Liver (tissue), 9 donors: ENCODE results near the gene ELL. TPM values are rescaled to one million over a fixed set of nuclear protein-coding genes. Genes with fewer than 3 reads are reported as not detected.

Experiments
- DNase-seq: peaks from one replicate; pipeline ENCODE4 v3.0.0-alpha.2; 2017; ENCODE audit warnings: low spot score
- H3K27ac ChIP-seq, 2 donors: one replicate each; pipeline ENCODE4 v1.7.0; 2013; ENCODE audit warnings: inconsistent platforms in 2 of 2, low read length in 2 of 2, control low read depth in 1 of 2, low read depth in 1 of 2, mild to moderate bottlenecking in 1 of 2
- H3K27me3 ChIP-seq, 4 donors: one replicate each; pipeline versions ENCODE4 v1.6.1 to v1.7.0; 2013; ENCODE audit warnings: low read length in 3 of 4, inconsistent platforms in 1 of 4, mild to moderate bottlenecking in 1 of 4, moderate library complexity in 1 of 4; ENCODE audit not compliant: control insufficient read depth in 4 of 4, insufficient read depth in 4 of 4
- H3K36me3 ChIP-seq, 4 donors: one replicate each; pipeline versions ENCODE4 v1.6.1 to v1.7.0; 2013; ENCODE audit warnings: low read length in 3 of 4, mild to moderate bottlenecking in 3 of 4, low read depth in 1 of 4, moderate library complexity in 1 of 4; ENCODE audit not compliant: control insufficient read depth in 4 of 4, insufficient read depth in 3 of 4
- H3K4me1 ChIP-seq, 4 donors: one replicate each; pipeline versions ENCODE4 v1.6.1 to v1.7.0; 2013; ENCODE audit warnings: low read length in 3 of 4, mild to moderate bottlenecking in 3 of 4, moderate library complexity in 1 of 4; ENCODE audit not compliant: control insufficient read depth in 4 of 4, insufficient read depth in 4 of 4
- H3K4me3 ChIP-seq, 3 donors: one replicate each; pipeline versions ENCODE4 v1.6.1 to v1.7.0; 2013; ENCODE audit warnings: low read length in 3 of 3, control low read depth in 1 of 3, low read depth in 1 of 3, mild to moderate bottlenecking in 1 of 3
- H3K9ac ChIP-seq, 2 donors: one replicate each; pipeline ENCODE4 v1.7.0; 2013; ENCODE audit warnings: low read length in 2 of 2, mild to moderate bottlenecking in 2 of 2, moderate library complexity in 2 of 2, control low read depth in 1 of 2, low read depth in 1 of 2
- H3K9me3 ChIP-seq, 4 donors: one replicate each; pipeline versions ENCODE4 v1.6.1 to v1.7.0; 2013; ENCODE audit warnings: low read length in 3 of 4; ENCODE audit not compliant: control insufficient read depth in 4 of 4
- CTCF ChIP-seq: fragments of 150-350 bp; IDR thresholded peaks from 2 replicates; pipeline ENCODE4 v1.5.1; 2017; ENCODE audit warnings: improper control_type of control experiment, low read depth, low read length; ENCODE audit not compliant: missing input control
- FOXA1 ChIP-seq: IDR thresholded peaks from 2 replicates; pipeline ENCODE4 v1.6.1; 2016; ENCODE audit warnings: antibody characterized with exemption
- FOXA2 ChIP-seq: IDR thresholded peaks from 2 replicates; pipeline ENCODE4 v1.6.1; 2016; ENCODE audit warnings: antibody characterized with exemption
- GABPA ChIP-seq, 2 donors: IDR thresholded peaks in 1 of 2; conservative IDR thresholded peaks in 1 of 2; 2 replicates each; pipeline ENCODE4 v1.6.1; 2016; ENCODE audit warnings: antibody characterized with exemption in 2 of 2, mild to moderate bottlenecking in 1 of 2, moderate library complexity in 1 of 2
- HNF4A ChIP-seq, 2 donors: conservative IDR thresholded peaks; 2 replicates each; pipeline ENCODE4 v1.6.1; 2016; ENCODE audit warnings: antibody characterized with exemption in 2 of 2, mild to moderate bottlenecking in 2 of 2
- HNF4G ChIP-seq: IDR thresholded peaks from 2 replicates; pipeline ENCODE4 v1.6.1; 2016; ENCODE audit warnings: antibody characterized with exemption
- MAX ChIP-seq: IDR thresholded peaks from 2 replicates; pipeline ENCODE4 v1.6.1; 2016; ENCODE audit warnings: antibody characterized with exemption
- REST ChIP-seq: IDR thresholded peaks from 2 replicates; pipeline ENCODE4 v1.6.1; 2016; ENCODE audit warnings: antibody characterized with exemption, mild to moderate bottlenecking
- RXRA ChIP-seq, 2 donors: IDR thresholded peaks; 2 replicates each; pipeline ENCODE4 v1.6.1; 2017 to 2018; ENCODE audit warnings: antibody characterized with exemption in 2 of 2, mild to moderate bottlenecking in 1 of 2
- SP1 ChIP-seq: IDR thresholded peaks from 2 replicates; pipeline ENCODE4 v1.6.1; 2018; ENCODE audit warnings: antibody characterized with exemption, mild to moderate bottlenecking
- YY1 ChIP-seq: IDR thresholded peaks from 2 replicates; pipeline ENCODE4 v1.6.1; 2016; ENCODE audit warnings: antibody characterized with exemption, mild to moderate bottlenecking
- WGBS: extraction: QIAGEN DNeasy Blood & Tissue Kit; methylation state at CpG from one replicate; pipeline ENCODE4 v1.1.7; 2013; 5-methylcytosine and 5-hydroxymethylcytosine counted together
- polyA plus RNA-seq, 2 donors: library from polyadenylated mRNA; stranded (reverse) in 1 of 2; unstranded in 1 of 2; fragments of 200-250 nt in 1 of 2; fragments of >200 nt in 1 of 2; fragmentation: Nextera tagmentation in 1 of 2; extraction: Ambion mirVana in 1 of 2; gene quantifications; one replicate each; pipeline versions ENCODE4 v1.2.1 to v1.2.3, GENCODE V29; 2013 to 2015
- total RNA-seq, 2 donors: library from RNA; depleted of rRNA; stranded (reverse); fragments of >200 nt; gene quantifications; one replicate each; pipeline ENCODE4 v1.2.3, GENCODE V29; 2014
- donor health status: healthy.
- donor health status: healthy.
- donor health status: healthy.
- donor health status: healthy.
- donor health status: healthy.

The ELL gene
- total and polyA plus RNA-seq, 4 donors, result 4.5 to 10.5 (median 6.6) TPM

GRCh38 chr19:18543814-18544475 is 22.1 kb upstream of the ELL start:
- DNase-seq, result peak; percentile 86
- WGBS, result 24% methylated on average over 12 of the region's 12 CpGs
- no peaks in the 10 kb centered on the region for H3K9me3 ChIP-seq
- H3K9ac ChIP-seq, result peak overlapping the region; percentile 5 to 72
- TF ChIP-seq CTCF (no peak), MAX (no peak), HNF4A (conservative IDR thresholded peaks at IDR 0.05) (no peak), REST (no peak), YY1 (no peak), FOXA1 (no peak), RXRA (IDR thresholded peaks at IDR 0.05) (no peak), GABPA (IDR thresholded peaks at IDR 0.05 in 1 of 2, conservative IDR thresholded peaks at IDR 0.05 in 1 of 2) (no peak), HNF4G (no peak)
- peak overlapping the region in 1 of 3 donors; percentile 97 for H3K4me3 ChIP-seq
- H3K36me3 ChIP-seq, result peaks cover 0 to 12% (median 6%) of the 10 kb centered on the region in 4 donors
- H3K4me1 ChIP-seq, result peaks cover 6 to 17% (median 10%) of the 10 kb centered on the region in 4 donors
- H3K27me3 ChIP-seq, result no peaks in the 10 kb centered on the region
- H3K27ac ChIP-seq, result peak overlapping the region; percentile 3 to 47

GRCh38 chr19:18542941-18543813 is 21.3 kb upstream of the ELL start, which contains the start of gene FKBP8:
Gene FKBP8 (minus strand): TSS chr19:18543573. CDS start chr19:18541970, 1,603 bp downstream.
- peak; percentile 56 for TF ChIP-seq SP1
- peak in 1 of 2 donors; percentile 19 for TF ChIP-seq GABPA (IDR thresholded peaks at IDR 0.05 in 1 of 2, conservative IDR thresholded peaks at IDR 0.05 in 1 of 2)
- TF ChIP-seq FOXA2, result no peak
- Histone ChIP-seq H3K27me3 (no peaks in the 10 kb centered on the region), H3K27ac (peak within 1 kb of the TSS; percentile 56 to 77), H3K9ac (peak within 1 kb of the TSS; percentile 43 to 72), H3K9me3 (no peaks in the 10 kb centered on the region), H3K4me1 (peaks cover 6 to 17% (median 12%) of the 10 kb centered on the region in 4 donors), H3K36me3 (peaks cover 0 to 12% (median 6%) of the 10 kb centered on the region in 4 donors), H3K4me3 (peak within 1 kb of the TSS; percentile 42 to 97 (median 69))
- WGBS, result under 1% methylated on average over 86 of the region's 86 CpGs
- peak; percentile 96 for DNase-seq
